HepG2 (cell line): ENCODE results near the gene RPL21. TPM values are rescaled to one million over a fixed set of nuclear protein-coding genes. Genes with fewer than 3 reads are reported as not detected.

Experiments used
- ATAC-seq: fragments of 200-7000 bp; cut with Tn5 transposase; 3 replicates; pipeline ENCODE4 v1.9.1; 2020; ENCODE audit warnings: mild to moderate bottlenecking, moderate library complexity
- BruUV-seq: library from RNA; stranded (reverse); fragments of 400-500 nt; replicated peaks from 2 replicates; lab custom pipeline; 2021; lab: Mats Ljungman, UMichigan
- CTCF ChIA-PET: fragments of 300-600 bp; formaldehyde crosslinking; extraction: SDS; loops from one replicate; lab custom pipeline; 2021; ENCODE audit warnings: low total read pairs, inconsistent platforms, low intra/inter-chr PET ratio; lab: Yijun Ruan, JAX
- POLR2A ChIA-PET: fragments of 350-600 bp; sonication (Branson Sonifier 250); formaldehyde crosslinking; loops from one replicate; lab custom pipeline; 2020; ENCODE audit warnings: antibody characterized with exemption, inconsistent platforms; lab: Yijun Ruan, JAX
- DNase-seq: peaks from one replicate; pipeline ENCODE4 v3.0.0-alpha.2; 2015; ENCODE audit warnings: low spot score
- FAIRE-seq: peaks from 3 replicates; lab custom pipeline; 2011; peaks lifted over from hg19 to GRCh38; lab: Jason Lieb, UNC
- H2AFZ ChIP-seq: one replicate; pipeline ENCODE4 v1.6.1; 2011; ENCODE audit warnings: low read length, inconsistent platforms
- H3K27ac ChIP-seq: fragments of 300-600 bp; 3 replicates; pipeline ENCODE4 v1.8.0; 2011; ENCODE audit warnings: mixed run types, mild to moderate bottlenecking, mixed read lengths, low read length, inconsistent platforms; ENCODE audit not compliant: insufficient read depth; ENCODE audit errors: extremely low read length
- H3K27me3 ChIP-seq, 2 experiments: fragments of 200-600 bp in 1 of 2; 2 replicates in 1 of 2; 3 replicates in 1 of 2; pipeline versions ENCODE4 v1.6.0 to v1.8.0; 2011; ENCODE audit warnings: low read length in 2 of 2, mild to moderate bottlenecking in 2 of 2, moderate library complexity in 2 of 2, inconsistent platforms in 1 of 2; ENCODE audit not compliant: insufficient read depth in 2 of 2, control insufficient read depth in 1 of 2
- H3K36me3 ChIP-seq, 2 experiments: fragments of 200-600 bp in 1 of 2; replicated peaks in 1 of 2; 2 replicates in 1 of 2; 3 replicates in 1 of 2; pipeline versions ENCODE4 v1.5.1 to v1.8.0; 2011; ENCODE audit warnings: low read length in 2 of 2, inconsistent platforms in 1 of 2; ENCODE audit not compliant: insufficient read depth in 2 of 2, control insufficient read depth in 1 of 2
- H3K4me1 ChIP-seq: 2 replicates; pipeline ENCODE4 v1.5.1; 2012; ENCODE audit warnings: low read length, inconsistent platforms; ENCODE audit not compliant: insufficient read depth
- H3K4me2 ChIP-seq: 2 replicates; pipeline ENCODE4 v1.6.0; 2011; ENCODE audit warnings: low read depth, low read length, inconsistent platforms
- H3K4me3 ChIP-seq, 3 experiments: fragments of 200-600 bp in 1 of 3; sonication (generic), shearing (Covaris generic) in 1 of 3; replicated peaks in 1 of 3; 2 replicates each; pipeline ENCODE4 v1.5.1; 2011 to 2016; ENCODE audit warnings: low read length in 3 of 3, inconsistent platforms in 2 of 3, low read depth in 2 of 3, mild to moderate bottlenecking in 2 of 3, control low read depth in 1 of 3, mixed read lengths in 1 of 3; ENCODE audit not compliant: insufficient read depth in 1 of 3
- H3K79me2 ChIP-seq: one replicate; pipeline ENCODE4 v1.6.1; 2011; ENCODE audit warnings: low read length, inconsistent platforms; ENCODE audit not compliant: insufficient read depth
- H3K9ac ChIP-seq: 2 replicates; pipeline ENCODE4 v1.6.0; 2011; ENCODE audit warnings: mild to moderate bottlenecking, low read depth, low read length, inconsistent platforms; ENCODE audit not compliant: insufficient read depth
- H3K9me3 ChIP-seq: 2 replicates; pipeline ENCODE4 v1.5.1; 2012; ENCODE audit warnings: mild to moderate bottlenecking, low read length
- H4K20me1 ChIP-seq: 2 replicates; pipeline ENCODE4 v1.6.0; 2011; ENCODE audit warnings: inconsistent platforms, mild to moderate bottlenecking, low read length, moderate library complexity; ENCODE audit not compliant: insufficient read depth
- CCDC6 ChIP-seq: sonication (generic); formaldehyde crosslinking; IDR thresholded peaks from 2 replicates; pipeline ENCODE4 v1.8.1; 2022; ENCODE audit warnings: mild to moderate bottlenecking, missing genetic modification reagents, moderate library complexity
- CHD4 ChIP-seq: fragments of 200-600 bp; sonication (generic); IDR thresholded peaks from 2 replicates; pipeline ENCODE4 v1.7.0; 2017; ENCODE audit warnings: mild to moderate bottlenecking, low read length, borderline replicate concordance
- GABPA ChIP-seq, 2 experiments: IDR thresholded peaks; 2 replicates each; pipeline ENCODE4 v1.6.1; 2011 to 2016; ENCODE audit warnings: low read depth in 2 of 2, low read length in 1 of 2, missing biosample characterization in 1 of 2, missing genetic modification characterization in 1 of 2
- HNRNPL ChIP-seq: fragments of 200-400 bp; formaldehyde crosslinking; IDR thresholded peaks from 2 replicates; pipeline ENCODE4 v1.6.1; 2017; ENCODE audit warnings: mild to moderate bottlenecking, low read depth, low read length
- MXD1 ChIP-seq: sonication (generic); formaldehyde crosslinking; IDR thresholded peaks from 2 replicates; pipeline ENCODE4 v1.4.0; 2020; ENCODE audit warnings: mild to moderate bottlenecking, missing genetic modification reagents
- NRL ChIP-seq: sonication (generic); formaldehyde crosslinking; IDR thresholded peaks from 2 replicates; pipeline ENCODE4 v1.5.0; 2020; ENCODE audit warnings: missing genetic modification reagents, mild to moderate bottlenecking, moderate library complexity, borderline replicate concordance
- PTBP1 ChIP-seq: fragments of 200-400 bp; formaldehyde crosslinking; IDR thresholded peaks from 2 replicates; pipeline ENCODE4 v1.6.1; 2018; ENCODE audit warnings: low read length, low read depth; ENCODE audit not compliant: poor library complexity, severe bottlenecking
- RBAK ChIP-seq: sonication (generic); formaldehyde crosslinking; IDR thresholded peaks from 2 replicates; pipeline ENCODE4 v1.5.1; 2020; ENCODE audit warnings: mild to moderate bottlenecking, missing genetic modification reagents
- TAF1 ChIP-seq: sonication (generic); formaldehyde crosslinking; IDR thresholded peaks from 2 replicates; pipeline ENCODE4 v1.4.0; 2020; ENCODE audit warnings: missing genetic modification reagents
- ZC3H4 ChIP-seq: sonication (generic); formaldehyde crosslinking; IDR thresholded peaks from 2 replicates; pipeline ENCODE4 v1.4.0; 2020; ENCODE audit warnings: missing genetic modification reagents, borderline replicate concordance
- ZNF619 ChIP-seq: sonication (generic); formaldehyde crosslinking; IDR thresholded peaks from 2 replicates; pipeline ENCODE4 v1.4.0; 2020; ENCODE audit warnings: mild to moderate bottlenecking, missing genetic modification reagents
- ZNF644 ChIP-seq: IDR thresholded peaks from 2 replicates; pipeline ENCODE4 v1.6.1; 2016; ENCODE audit warnings: low read depth
- ZNF766 ChIP-seq: sonication (generic); formaldehyde crosslinking; IDR thresholded peaks from 2 replicates; pipeline ENCODE4 v1.5.0; 2020; ENCODE audit warnings: missing genetic modification reagents, borderline replicate concordance
- ZNF772 ChIP-seq: sonication (generic); formaldehyde crosslinking; IDR thresholded peaks from 2 replicates; pipeline ENCODE4 v1.5.0; 2020; ENCODE audit warnings: mild to moderate bottlenecking, missing genetic modification reagents
- ZSCAN30 ChIP-seq: sonication (generic); formaldehyde crosslinking; IDR thresholded peaks from 2 replicates; pipeline ENCODE4 v1.5.0; 2020; ENCODE audit warnings: mild to moderate bottlenecking, missing genetic modification reagents
- WGBS: methylation state at CpG from one replicate; pipeline ENCODE4 v1.1.6; 2017; ENCODE audit warnings: low lambda C conversion rate; 5-methylcytosine and 5-hydroxymethylcytosine counted together
- in situ Hi-C: cut with HindIII; loops from 2 replicates; pipeline ENCODE4 v1.10.0; 2017; ENCODE audit warnings: low pct_unique_long_range_greater_than_20kb; ENCODE audit not compliant: extremely low pct_ligation_motif_present
- intact Hi-C: fragments of 100-400 bp; cut with micrococcal nuclease; formaldehyde crosslinking; loops from one replicate; pipeline ENCODE4 v1.10.0; 2022; ENCODE audit not compliant: unreplicated experiment
- polyA plus RNA-seq, 8 experiments: library from polyadenylated mRNA; depleted of rRNA in 3 of 8; stranded (reverse) in 7 of 8; unstranded in 1 of 8; fragments of >200 nt; fragmentation: Illumina TruSeq in 4 of 8; extraction: Trizol in 4 of 8; gene quantifications; 2 replicates each; pipeline versions ENCODE4 v1.2.1 to v1.2.3, GENCODE V29; 2011 to 2016; ENCODE audit warnings: low read depth in 4 of 8, missing spikeins in 1 of 8, mixed read lengths in 1 of 8; ENCODE audit not compliant: insufficient read depth in 1 of 8
- total RNA-seq, 5 experiments: library from RNA; depleted of rRNA; stranded (reverse); fragments of >200 nt; fragmentation: Illumina TruSeq; extraction: Trizol; gene quantifications; 2 replicates each; pipeline ENCODE4 v1.2.3, GENCODE V29; 2016; ENCODE audit warnings: low read depth in 1 of 5
- TF ChIP-seq, protein P1 (sequence below): sonication (generic); formaldehyde crosslinking; IDR thresholded peaks from 2 replicates; pipeline ENCODE4 v1.9.0; 2021; ENCODE audit warnings: missing genetic modification reagents, borderline replicate concordance
- TF ChIP-seq, protein P2 (sequence below): sonication (generic); formaldehyde crosslinking; IDR thresholded peaks from 2 replicates; pipeline ENCODE4 v1.4.0; 2020; ENCODE audit warnings: mild to moderate bottlenecking, missing genetic modification reagents
- TF ChIP-seq, protein P3 (sequence below): sonication (generic); formaldehyde crosslinking; conservative IDR thresholded peaks from 2 replicates; pipeline ENCODE4 v1.4.0; 2020; ENCODE audit warnings: missing genetic modification reagents

The RPL21 gene
- total and polyA plus RNA-seq, 2 of the 13 experiments (the other 11 are each of a cell fraction or from before 2014, with no cell fraction given) = 1,234 to 1,261 TPM

DNA sequence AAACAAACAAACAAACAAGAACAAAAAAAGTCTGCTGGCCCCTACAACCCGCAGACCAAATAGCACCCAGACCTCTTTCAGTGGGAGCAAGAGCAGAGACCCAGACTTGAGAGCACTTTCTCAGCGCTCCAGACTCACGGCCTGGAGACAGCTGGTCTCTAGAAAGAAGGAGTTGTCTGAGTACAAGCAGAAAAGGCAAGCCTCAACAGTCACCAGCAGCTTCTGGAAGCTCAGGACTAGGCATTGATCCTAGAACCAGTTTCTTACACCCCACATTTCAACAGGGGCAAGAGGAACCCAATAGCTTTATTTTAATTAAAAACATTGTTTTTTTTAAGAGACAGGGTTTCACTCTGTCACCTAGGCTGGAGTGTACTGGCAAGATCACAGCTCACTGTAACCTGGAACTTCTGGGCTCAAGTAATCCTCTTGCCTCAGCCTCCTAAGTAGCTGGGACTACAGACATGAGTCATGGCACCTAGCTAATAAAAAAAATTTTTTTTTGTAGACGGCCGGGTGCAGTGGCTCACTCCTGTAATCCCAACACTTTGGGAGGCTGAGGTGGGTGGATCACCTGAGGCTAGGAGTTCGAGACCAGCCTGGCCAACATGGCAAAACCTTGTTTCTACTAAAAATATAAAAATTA is 49.7 kb downstream of the RPL21 start:
- DNase-seq (no peak), FAIRE-seq (no peak), ATAC-seq (no peak)
- intact Hi-C loops = no loop called here
- no peak overlapping the region for H3K4me3 ChIP-seq
- CTCF ChIA-PET = no interaction called here
- no peaks in the 10 kb centered on the region for H3K4me1 ChIP-seq
- POLR2A ChIA-PET = no interaction called here
- H3K27ac ChIP-seq = no peak overlapping the region
- H3K79me2 ChIP-seq = no peaks in the 10 kb centered on the region
- H3K27me3 ChIP-seq = peaks cover 0 to 14% of the 10 kb centered on the region in 2 experiments; a peak in 1 of 5 replicates
- no peaks in the 10 kb centered on the region for H3K9me3 ChIP-seq
- 32% methylated on average over 6 of the region's 6 CpGs for WGBS
- no peak for TF ChIP-seq ZNF772 (CRISPR knock-in tag)
- no peak for TF ChIP-seq ZC3H4 (CRISPR knock-in tag)
- TF ChIP-seq, protein P1, sequence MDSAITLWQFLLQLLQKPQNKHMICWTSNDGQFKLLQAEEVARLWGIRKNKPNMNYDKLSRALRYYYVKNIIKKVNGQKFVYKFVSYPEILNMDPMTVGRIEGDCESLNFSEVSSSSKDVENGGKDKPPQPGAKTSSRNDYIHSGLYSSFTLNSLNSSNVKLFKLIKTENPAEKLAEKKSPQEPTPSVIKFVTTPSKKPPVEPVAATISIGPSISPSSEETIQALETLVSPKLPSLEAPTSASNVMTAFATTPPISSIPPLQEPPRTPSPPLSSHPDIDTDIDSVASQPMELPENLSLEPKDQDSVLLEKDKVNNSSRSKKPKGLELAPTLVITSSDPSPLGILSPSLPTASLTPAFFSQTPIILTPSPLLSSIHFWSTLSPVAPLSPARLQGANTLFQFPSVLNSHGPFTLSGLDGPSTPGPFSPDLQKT = no peak
- TF ChIP-seq CCDC6 = no peak
- TF ChIP-seq, protein P2, sequence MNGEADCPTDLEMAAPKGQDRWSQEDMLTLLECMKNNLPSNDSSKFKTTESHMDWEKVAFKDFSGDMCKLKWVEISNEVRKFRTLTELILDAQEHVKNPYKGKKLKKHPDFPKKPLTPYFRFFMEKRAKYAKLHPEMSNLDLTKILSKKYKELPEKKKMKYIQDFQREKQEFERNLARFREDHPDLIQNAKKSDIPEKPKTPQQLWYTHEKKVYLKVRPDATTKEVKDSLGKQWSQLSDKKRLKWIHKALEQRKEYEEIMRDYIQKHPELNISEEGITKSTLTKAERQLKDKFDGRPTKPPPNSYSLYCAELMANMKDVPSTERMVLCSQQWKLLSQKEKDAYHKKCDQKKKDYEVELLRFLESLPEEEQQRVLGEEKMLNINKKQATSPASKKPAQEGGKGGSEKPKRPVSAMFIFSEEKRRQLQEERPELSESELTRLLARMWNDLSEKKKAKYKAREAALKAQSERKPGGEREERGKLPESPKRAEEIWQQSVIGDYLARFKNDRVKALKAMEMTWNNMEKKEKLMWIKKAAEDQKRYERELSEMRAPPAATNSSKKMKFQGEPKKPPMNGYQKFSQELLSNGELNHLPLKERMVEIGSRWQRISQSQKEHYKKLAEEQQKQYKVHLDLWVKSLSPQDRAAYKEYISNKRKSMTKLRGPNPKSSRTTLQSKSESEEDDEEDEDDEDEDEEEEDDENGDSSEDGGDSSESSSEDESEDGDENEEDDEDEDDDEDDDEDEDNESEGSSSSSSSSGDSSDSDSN = no peak
- TF ChIP-seq RBAK (CRISPR knock-in tag) = no peak
- no peak for TF ChIP-seq TAF1
- no peak for TF ChIP-seq ZNF644 (CRISPR knock-in tag)
- TF ChIP-seq CHD4 = no peak
- no peak for TF ChIP-seq ZNF619
- TF ChIP-seq, protein P3, sequence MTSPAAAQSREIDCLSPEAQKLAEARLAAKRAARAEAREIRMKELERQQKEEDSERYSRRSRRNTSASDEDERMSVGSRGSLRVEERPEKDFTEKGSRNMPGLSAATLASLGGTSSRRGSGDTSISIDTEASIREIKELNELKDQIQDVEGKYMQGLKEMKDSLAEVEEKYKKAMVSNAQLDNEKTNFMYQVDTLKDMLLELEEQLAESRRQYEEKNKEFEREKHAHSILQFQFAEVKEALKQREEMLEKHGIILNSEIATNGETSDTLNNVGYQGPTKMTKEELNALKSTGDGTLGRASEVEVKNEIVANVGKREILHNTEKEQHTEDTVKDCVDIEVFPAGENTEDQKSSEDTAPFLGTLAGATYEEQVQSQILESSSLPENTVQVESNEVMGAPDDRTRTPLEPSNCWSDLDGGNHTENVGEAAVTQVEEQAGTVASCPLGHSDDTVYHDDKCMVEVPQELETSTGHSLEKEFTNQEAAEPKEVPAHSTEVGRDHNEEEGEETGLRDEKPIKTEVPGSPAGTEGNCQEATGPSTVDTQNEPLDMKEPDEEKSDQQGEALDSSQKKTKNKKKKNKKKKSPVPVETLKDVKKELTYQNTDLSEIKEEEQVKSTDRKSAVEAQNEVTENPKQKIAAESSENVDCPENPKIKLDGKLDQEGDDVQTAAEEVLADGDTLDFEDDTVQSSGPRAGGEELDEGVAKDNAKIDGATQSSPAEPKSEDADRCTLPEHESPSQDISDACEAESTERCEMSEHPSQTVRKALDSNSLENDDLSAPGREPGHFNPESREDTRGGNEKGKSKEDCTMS = no peak
- no peak for TF ChIP-seq NRL
- no peak for TF ChIP-seq HNRNPL
- TF ChIP-seq PTBP1 = no peak
- TF ChIP-seq MXD1 (CRISPR knock-in tag) = no peak
- TF ChIP-seq ZSCAN30 (CRISPR knock-in tag) = no peak
- TF ChIP-seq ZNF766 (CRISPR knock-in tag) = no peak
- no peak for TF ChIP-seq GABPA (IDR thresholded peaks at IDR 0.05; ENCODE audit: low read depth, low read length)
- no peak for TF ChIP-seq GABPA (CRISPR knock-in tag; IDR thresholded peaks at IDR 0.05; ENCODE audit: low read depth)
- no peaks in the 10 kb centered on the region for H4K20me1 ChIP-seq
- BruUV-seq = no TSS peak
- H3K36me3 ChIP-seq = no peaks in the 10 kb centered on the region
- no peak overlapping the region for H2AFZ ChIP-seq
- in situ Hi-C loops = no loop called here
- H3K4me2 ChIP-seq = no peak overlapping the region
- no peak overlapping the region for H3K9ac ChIP-seq
